ENCODE results near the gene ATP11A.

DNA sequence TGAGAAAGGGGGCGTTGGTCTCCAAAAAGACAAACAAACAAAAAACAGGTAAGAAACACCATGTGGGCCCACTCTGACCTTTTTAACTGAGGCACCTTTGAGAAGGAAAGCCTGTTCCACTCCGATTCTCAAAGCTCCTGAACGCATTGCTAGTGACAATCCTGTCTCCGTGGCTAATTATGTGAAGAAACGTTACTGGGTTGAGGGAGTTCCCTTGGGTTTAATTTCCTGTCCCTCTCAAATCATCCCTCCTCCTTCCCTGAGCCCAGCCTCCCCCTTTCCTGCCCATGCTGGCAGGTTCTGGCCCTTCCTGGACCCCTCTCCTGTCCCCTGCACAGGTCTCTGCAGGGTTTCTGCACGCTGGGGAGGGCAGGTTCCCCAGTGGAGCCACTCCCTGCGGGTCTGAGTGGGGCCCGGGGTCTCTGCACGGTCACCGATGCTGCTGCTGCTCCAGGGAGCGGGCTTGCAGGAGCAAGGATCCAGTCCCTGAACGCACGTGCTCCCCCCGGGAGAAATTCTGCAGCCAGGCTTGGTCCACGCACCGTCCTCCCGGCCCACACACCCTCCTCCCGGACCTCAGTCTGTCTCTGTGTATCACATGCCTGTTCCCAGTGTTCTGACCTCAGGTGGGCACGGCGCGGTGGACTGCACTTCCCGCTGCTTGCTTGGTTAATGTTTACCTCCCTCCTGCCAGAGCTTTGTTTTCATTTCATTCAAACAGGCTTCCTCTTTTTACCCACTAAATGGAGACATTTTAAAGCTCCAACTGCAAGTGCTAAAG, 202.8 kb downstream of the ATP11A start:
- TF ChIP-seq, protein P1, sequence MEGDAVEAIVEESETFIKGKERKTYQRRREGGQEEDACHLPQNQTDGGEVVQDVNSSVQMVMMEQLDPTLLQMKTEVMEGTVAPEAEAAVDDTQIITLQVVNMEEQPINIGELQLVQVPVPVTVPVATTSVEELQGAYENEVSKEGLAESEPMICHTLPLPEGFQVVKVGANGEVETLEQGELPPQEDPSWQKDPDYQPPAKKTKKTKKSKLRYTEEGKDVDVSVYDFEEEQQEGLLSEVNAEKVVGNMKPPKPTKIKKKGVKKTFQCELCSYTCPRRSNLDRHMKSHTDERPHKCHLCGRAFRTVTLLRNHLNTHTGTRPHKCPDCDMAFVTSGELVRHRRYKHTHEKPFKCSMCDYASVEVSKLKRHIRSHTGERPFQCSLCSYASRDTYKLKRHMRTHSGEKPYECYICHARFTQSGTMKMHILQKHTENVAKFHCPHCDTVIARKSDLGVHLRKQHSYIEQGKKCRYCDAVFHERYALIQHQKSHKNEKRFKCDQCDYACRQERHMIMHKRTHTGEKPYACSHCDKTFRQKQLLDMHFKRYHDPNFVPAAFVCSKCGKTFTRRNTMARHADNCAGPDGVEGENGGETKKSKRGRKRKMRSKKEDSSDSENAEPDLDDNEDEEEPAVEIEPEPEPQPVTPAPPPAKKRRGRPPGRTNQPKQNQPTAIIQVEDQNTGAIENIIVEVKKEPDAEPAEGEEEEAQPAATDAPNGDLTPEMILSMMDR (IDR thresholded peaks at IDR 0.05; ENCODE audit: low read length) = no peak
- no peak for TF ChIP-seq EZH2 (optimal IDR thresholded peaks at IDR 0.05; ENCODE audit: low read depth, low read length)
